GM12891 (cell line): ENCODE results near the gene CHD9.

Experiments used
- PAX5 ChIP-seq: IDR thresholded peaks from 2 replicates; pipeline ENCODE4 v1.6.1; 2011; ENCODE audit warnings: low read length, moderate library complexity, mild to moderate bottlenecking; ENCODE audit not compliant: insufficient read depth, severe bottlenecking
- POLR2A ChIP-seq: IDR thresholded peaks from 2 replicates; pipeline ENCODE4 v1.6.1; 2011; ENCODE audit warnings: low read depth, low read length, control low read depth
- POLR2AphosphoS5 ChIP-seq: IDR thresholded peaks from 2 replicates; pipeline ENCODE4 v1.6.1; 2011; ENCODE audit warnings: low read depth, low read length, control low read depth
- TAF1 ChIP-seq: IDR thresholded peaks from 2 replicates; pipeline ENCODE4 v1.6.1; 2011; ENCODE audit warnings: low read depth, low read length, control low read depth

- TF ChIP-seq TAF1 (no peak), POLR2AphosphoS5 (no peak), POLR2A (0 out of 2 replicates have a peak, but pooled peaks have one; percentile 17), PAX5 (no peak)
These were observed 36.0 kb downstream of the CHD9 start for GRCh38 chr16:53090591-53091411.
